Ramos (cell line): Measurements from ENCODE around the gene ALKBH2.
"Not testable (repeated sequence)": the region's sequence is repeated elsewhere in the genome, so short reads cannot be mapped to it uniquely, and the experiment has no call there.

Experiments
- in situ Hi-C: fragments of 300-500 bp; cut with MboI; formaldehyde crosslinking; loops from one replicate; pipeline ENCODE4 v1.14.3; 2022; ENCODE audit warnings: low sequenced_read_pairs; ENCODE audit not compliant: unreplicated experiment

Gene ALKBH2

DNA sequence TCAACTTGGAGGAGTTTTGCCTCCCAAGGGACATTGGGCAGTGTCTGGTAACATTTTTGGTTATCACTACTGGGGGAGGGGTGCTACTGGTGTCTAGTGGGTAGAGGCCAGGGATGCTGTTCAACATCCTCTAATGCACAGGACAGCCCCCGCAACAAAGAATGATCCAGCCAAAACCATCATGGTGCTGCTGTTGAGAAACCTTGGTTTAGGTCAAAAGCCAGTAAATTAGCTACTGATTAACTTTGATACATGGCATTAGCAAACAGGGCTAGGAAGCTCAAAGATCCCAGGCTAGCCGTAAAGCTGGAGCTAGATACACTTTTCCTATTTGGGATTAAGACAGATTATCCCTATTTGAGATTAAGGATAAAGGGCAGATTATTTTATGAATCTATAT is 8.8 kb downstream of the ALKBH2 start:
- in situ Hi-C loops, result no loop called here

DNA sequence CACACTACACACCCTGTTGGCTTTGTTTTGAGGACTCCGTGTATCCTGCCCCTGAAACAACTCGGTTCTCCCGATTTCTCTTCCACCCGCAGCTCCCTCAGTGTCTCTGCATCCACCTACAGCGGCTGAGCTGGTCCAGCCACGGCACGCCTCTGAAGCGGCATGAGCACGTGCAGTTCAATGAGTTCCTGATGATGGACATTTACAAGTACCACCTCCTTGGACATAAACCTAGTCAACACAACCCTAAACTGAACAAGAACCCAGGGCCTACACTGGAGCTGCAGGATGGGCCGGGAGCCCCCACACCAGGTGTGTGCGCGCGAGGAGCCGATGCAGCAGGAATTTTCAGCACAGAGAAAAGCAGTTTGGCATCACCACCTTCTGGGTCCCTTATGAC is 10.5 kb downstream of the ALKBH2 start:
- in situ Hi-C loops, result no loop called here

DNA sequence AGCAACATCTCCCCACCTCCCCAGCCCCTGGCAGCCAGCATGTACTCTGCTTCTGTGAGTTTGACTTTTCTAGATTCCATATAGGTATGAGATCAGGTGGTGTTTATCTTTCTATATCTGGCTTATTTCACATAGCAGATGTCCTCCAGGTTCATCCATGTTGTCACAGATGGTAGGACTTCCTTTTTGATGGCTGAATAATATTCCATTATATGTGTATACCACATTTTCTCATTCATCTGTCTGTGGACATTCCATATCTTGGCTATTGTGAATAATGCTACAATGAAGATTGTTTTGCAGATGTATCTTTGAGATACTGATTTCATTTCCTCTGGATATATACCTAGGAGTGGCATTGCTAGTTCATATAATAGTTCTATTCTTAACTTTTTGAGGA is 18.4 kb downstream of the ALKBH2 start:
- in situ Hi-C loops, result no loop called here

DNA sequence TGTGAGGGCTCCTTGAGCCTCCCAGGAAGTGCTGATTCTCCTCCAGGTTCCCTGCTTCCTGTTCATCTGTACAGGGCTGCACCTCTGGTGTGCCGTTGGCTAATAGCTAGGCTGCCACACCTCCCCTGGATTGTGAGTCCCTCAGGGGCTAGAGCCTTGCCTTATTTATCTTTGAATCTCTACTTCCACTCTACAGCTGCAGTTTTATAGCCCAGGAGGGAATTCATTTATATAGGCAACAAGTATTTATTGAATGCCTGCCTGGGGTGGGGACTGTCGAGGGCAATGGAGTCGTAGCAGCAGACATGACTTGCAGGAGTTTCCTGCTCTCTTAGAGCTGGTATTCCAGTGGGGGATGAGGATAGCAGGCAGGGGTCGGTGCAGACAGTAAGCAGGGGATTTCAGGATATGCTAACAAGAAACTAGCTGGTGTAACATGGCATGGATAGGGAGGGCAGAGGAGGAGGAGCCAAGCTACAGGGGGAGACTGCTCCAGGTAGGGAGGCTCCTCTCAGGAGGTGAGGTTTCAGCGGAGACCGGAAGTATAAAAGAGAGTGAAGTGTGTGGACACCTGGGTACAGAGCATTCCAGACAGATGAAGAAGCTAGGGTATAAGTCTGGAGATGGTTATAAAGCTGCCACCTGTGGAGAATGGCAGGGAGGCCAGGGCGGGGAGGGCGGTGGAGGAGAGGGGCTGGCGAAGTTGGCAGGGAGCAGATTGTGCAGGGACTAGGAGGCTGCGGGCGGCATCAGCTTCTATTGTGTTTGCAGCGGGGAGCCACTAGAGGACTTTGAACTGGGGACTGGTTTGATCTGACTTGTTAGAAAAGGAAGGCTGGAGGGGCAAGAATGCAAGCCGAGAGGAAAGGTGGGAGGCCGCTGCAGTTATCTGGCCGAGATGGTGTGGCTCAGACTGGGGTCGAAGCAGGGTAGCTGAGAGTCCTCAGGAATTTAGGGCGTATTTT is 23.7 kb downstream of the ALKBH2 start:
- in situ Hi-C loops, result loop anchor here (10.0 kb wide), 1 partner anchor 435 kb away; the partner anchor contains the start of gene SELPLG

DNA sequence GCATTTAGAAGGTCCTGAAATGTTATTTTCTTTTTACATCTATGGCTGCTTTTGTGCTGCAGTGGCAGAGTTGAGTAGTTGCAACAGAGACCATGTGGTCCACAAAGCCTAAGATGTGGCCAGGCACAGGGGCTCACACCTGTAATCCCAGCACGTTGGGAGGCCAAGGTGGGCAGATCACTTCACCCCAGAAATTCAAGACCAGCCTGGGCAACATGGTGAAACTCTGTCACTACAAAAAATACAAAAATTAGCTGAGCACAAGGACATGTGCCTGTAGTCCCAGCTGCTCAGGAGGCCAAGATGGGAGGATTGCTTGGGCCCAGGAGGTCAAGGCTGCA is 27.4 kb downstream of the ALKBH2 start:
- in situ Hi-C loops, result loop anchor here (10.0 kb wide), 1 partner anchor 431 kb away; the partner anchor contains the start of gene SELPLG

DNA sequence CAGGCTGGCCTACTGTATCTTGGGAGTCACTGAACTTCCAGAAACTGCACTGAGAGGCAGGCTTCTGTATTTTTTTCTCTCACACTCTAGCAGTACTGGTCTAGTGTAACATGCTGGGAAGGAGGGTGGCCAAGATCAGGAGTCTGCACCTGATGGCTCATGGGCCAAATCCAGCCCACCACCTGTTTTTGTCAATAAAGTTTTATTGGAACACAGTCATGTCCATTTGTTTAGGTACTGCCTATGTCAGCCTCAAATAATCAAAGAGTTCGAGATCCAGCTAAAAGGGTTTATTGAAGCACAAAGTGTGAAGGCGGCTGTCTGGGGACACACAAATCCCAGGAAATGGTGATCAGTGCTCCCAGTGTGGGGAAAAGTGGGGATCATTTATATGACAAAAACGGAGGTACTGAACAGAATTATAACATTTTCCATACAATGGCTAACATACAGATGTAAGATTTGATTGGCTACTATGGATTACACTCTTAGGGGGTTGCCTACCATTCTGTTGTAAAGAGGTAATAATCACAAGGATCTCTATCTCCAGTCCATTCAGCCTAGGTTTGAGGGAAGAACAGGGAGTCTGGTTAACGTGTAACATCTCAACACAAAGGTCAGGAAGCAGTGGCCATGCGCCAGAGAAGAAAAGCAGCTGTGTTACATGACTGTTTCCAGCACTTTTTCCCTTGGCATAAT is 28.0 kb downstream of the ALKBH2 start:
- in situ Hi-C loops, result loop anchor here (10.0 kb wide), 1 partner anchor 431 kb away; the partner anchor contains the start of gene SELPLG

DNA sequence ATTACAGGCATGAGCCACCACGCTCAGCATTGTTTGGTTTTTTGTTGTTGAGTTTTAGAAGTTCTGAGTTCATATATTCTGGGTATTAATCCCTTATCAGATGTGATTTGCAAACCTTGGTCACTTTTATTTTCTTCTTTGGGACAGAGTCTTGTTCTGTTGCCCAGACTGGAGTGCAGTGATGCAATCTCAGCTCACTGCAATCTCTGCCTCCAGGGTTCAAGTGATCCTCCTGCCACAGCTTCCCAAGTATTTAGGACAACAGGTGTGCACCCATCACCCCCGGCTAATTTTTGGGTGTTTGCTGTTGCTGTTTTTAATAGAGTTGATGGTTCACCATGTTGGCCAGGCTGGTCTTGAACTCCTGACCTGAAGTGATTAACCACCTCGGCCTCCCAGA is 29.1 kb downstream of the ALKBH2 start:
- in situ Hi-C loops, result loop anchor here (10.0 kb wide), 1 partner anchor 429 kb away; the partner anchor contains the start of gene SELPLG

DNA sequence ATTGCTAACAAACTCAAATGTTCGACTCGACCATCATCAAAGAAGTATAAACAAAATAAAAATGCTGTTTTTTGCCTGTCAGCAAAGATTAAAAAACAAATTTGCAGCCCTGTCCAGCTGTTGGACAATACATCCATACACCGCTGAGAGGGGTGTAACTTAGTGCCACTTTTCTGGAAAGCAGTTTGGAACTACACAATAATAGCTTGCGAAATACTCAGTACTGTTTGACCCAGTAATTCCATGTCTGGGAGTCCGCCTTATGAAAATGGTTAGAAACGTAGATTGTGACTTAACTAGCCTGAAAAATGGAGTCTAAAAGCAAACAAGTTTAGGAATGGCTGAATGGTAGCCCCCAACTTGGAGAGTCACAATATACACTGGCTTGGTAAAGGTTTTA is 34.5 kb downstream of the ALKBH2 start:
- in situ Hi-C loops, result no loop called here

DNA sequence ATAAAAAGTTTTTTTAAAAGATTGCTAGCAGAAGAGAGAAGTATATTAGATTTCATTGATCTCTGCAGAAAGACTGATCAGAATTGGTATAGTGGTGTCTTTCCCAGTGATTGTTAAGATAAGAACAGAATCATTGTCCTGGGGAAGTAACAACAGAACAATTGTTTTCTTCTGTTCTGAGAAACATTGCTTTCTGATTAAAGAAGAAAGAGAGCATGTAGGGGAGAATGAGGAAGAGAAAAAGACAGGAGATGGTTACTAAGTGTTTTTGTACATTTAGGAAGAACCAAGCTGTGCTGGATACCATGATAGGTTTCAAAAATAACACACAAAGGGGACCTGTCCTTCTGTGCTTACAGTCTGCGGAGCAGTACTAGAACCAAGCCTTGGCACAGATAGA is 35.9 kb downstream of the ALKBH2 start:
- in situ Hi-C loops, result no loop called here

DNA sequence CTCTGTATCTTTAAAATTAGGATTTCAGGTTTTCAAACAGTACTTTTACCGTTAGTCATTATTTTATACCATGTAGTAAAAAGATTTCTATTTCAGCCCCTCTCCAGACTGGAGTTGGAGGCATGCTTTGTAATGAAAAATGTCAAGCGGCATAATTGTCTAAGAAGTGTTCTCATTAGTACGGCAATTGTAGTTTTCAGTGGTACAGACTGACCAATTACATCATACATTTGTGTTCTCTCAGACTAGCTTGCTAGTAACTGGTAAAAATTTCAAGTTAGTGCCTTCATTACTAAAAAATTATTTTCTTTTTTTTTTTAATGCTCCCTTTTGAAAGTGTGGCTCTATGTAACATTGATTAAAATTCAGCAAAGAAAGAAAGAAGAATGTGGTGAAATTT is 36.4 kb downstream of the ALKBH2 start:
- in situ Hi-C loops, result no loop called here

DNA sequence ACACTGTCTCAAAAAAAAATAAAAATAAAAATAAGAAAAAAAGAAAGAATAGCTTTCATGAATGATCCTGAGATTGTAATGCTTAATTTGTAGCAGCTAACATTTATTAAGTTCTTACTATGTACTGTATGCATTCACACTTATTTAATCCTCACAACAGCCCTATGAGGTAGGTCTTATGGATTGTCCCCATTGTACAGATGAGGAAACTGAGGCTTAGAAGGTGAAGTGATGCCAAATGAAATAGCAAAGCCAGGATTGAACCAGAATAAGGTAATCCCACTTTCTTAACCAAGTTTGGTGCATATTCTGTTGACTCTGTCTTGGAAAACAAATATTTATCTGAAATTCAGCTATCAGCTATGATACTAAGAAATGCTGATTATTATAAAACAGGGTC is 38.8 kb downstream of the ALKBH2 start:
- in situ Hi-C loops, result no loop called here

DNA sequence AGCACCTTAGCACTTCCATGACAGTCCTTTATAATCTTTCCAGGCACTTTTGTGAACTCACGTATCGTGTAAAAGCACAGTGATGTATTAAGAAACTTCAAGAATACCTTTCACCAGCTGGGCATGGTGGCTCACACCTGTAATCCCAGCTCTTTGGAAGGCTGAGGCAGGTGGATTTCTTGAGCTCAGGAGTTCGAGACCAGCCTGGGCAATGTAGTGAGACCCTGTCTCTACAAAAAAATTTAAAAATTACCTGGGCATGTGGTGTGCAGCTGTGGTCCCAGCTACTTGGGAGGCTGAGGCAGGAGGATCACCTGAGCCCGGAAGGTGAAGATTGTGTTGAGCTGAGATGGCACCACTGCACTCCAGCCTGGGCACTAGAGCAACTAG is 39.2 kb downstream of the ALKBH2 start:
- in situ Hi-C loops, result not testable (repeated sequence)

DNA sequence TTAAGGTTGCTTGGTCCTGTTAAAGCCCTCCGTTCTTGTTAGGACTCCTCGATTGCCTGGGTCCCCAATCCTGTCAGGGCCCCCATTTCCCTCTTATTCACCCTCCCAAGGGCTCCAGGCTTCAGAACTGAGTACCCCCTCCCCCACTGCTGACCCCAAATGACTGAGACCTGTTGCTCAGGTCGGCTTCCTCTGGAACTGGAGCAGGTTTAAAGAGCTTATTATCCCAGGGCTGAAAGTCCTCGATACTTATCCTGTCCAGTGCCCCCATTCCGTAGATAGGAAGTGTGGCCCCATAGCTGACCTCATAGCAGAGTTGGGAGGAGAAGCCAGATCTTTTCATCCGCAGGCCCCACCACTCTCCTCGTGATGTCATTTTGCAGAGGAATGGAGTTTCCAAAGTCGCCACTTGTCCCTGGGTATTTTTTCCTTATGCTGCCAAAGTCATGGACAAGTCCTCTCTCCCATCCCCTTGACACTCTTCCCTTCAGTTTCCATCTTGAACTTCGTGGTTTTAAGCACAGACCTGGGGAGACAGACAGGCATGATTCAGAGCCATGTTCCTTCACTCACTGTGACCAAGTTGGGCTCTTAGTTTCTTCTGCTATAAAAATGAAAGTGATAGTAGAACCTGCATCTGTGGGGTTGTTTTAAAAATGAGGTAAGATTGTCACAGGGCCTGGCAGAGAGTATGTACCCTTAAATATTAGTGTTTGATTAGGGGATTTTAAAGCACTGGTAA is 39.7 kb downstream of the ALKBH2 start:
- in situ Hi-C loops, result no loop called here

DNA sequence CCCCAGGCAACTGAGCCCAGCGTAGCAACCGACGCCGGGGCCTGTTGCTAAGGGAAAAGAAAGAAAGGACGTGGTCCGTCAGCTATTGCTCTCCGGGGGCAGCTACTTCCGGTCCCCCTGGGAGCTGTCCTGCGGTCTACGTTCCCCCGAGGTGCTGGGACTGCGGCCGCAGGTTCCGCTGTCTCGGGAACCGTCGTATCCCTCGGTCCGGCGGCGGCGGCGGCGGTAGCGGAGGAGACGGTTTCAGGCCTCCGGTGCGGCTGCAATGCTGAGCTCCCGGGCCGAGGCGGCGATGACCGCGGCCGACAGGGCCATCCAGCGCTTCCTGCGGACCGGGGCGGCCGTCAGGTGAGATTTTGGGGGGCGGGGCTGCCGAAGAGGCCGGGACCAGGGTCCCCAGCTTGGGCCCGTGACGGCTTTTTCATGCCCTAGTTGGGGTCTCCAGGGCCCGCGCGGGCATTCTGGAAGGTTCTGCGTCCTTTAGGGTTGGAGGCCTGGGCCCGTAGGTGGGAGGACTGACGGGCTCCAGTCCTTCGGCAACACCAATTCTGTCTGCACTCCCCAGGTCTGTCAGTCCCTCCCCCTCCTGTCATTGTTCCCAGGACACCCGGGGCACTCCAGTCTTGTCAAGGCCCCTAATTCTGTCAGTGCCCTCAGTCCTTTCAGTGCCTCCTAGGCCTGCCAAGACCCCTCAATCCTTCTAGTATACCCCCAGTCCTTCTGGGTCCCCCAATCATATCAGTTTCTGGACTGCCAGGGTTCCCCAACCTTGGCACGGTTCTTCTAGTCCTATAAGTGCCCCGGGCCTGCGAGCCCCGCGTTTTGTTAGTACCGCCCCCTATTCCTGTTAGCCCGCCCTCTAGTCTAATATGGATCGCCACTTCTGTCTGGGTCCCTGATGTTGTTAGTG is 40.6 kb downstream of the ALKBH2 start, which contains the start of gene USP30:
Gene USP30, plus strand, starts transcription at position 163 of the 910 bp plus-strand sequence. Its CDS starts 103 bp downstream, at position 266.
- in situ Hi-C loops, result no loop called here

DNA sequence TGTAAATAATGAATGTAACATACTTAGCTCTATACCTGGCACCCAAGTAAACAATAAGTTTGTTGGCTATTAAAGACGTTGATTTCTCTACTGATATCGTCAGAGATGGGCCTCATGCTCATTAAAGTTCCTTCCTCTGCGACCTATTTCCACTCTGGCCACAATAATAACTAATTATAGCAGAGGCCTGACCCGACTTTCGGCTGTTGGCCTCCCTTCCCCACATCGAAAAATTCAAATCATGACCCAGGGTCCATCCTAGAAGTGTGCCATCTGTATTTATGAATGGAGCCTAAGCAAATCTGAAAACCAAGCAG is 41.2 kb downstream of the ALKBH2 start:
- in situ Hi-C loops, result no loop called here

DNA sequence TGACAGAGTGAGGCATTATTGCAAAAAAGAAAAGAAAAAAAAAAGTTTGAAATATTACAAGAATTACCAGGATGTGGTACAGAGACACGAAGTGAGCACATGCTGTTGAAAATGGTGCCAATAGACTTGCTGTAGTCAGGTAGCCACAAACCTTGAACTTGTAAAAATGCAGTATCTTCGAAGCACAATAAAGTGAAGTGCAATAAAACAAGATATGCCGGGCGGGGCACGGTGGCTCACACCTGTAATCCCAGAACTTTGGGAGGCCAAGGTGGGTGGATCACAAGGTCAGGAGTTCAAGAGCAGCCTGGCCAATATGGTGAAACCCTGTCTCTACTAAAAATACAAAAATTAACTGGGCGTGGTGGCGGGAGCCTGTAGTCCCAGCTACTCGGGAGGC is 43.5 kb downstream of the ALKBH2 start:
- in situ Hi-C loops, result not testable (repeated sequence)

DNA sequence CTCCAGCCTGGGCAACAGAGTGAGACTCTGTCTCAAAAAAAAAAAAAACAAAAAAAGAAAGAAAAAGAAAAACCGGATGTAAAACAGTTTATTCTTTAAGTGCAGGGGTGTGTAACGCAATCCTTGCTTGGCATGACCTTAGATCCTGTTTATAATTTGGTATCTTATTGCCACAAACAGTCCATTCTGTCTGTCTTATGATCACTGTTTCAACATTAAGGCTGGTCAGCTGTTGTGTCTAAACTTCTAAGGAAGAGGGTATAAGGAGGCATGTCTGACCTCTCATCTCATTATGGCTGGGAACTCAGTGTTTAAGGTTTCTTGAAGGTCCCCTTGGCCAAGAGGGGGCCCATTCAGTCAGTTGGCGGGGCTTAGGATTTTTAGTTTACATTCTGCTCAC is 44.6 kb downstream of the ALKBH2 start:
- in situ Hi-C loops, result not testable (repeated sequence)

DNA sequence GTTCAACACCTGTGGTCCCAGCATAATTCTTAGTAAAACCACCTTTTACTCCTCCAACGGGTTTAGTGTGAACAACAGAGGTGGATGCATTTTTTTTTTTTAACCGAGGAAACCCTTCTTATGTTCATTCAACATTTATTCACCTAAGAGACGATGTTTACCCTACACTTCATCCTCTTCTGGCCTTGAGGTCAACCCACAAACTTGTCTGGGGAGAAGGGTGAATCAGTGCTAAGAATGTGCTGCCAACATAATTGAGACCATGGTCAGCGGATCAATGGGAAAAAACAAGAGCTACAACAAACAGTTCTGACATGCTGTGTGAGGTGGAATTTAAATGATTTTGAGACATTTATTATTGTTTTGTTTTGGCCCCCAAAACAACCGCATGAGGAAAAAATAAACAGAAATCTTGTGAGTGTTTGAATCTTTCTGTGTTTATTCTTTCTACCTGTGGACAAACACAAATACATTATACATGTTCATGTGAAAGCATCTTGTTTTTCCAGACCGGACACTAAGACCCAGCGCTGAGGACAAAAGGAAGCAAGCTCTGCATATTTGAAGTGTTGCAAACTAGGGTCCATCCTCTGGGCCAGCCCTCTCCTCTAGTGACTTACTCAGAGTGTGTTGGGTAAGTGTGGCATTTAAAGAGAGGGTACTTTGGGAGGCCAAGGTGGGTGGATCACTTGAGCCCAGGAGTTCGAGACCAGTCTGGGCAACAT is 46.0 kb downstream of the ALKBH2 start:
- in situ Hi-C loops, result no loop called here

DNA sequence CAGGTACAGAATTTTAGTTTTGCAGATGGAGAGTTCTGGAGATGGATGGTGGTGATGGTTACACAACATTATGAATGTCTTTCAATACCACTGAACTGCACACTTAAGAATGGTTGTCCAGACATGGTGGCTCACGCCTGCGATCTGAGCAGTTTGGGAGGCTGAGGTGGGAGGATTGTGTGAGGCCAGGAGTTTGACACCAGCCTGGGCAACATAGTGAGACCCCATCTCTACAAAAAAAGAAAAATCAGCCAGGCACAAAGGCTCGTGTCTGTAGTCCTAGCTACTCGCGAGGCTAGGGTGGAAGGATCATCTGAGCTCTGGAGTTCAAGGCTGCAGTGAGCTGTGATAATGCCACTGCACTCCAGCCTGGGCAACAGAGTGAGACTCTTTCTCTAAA is 49.0 kb downstream of the ALKBH2 start:
- in situ Hi-C loops, result no loop called here
